Gastrocnemius medialis (tissue), 4 donors: ENCODE data around the gene TRAPPC14. TPM values are rescaled to one million over a fixed set of nuclear protein-coding genes. Genes with fewer than 3 reads are reported as not detected.
"Not testable (repeated sequence)": the region's sequence is repeated elsewhere in the genome, so short reads cannot be mapped to it uniquely, and the experiment has no call there.

Source experiments
- ATAC-seq, 2 donors: fragments of 150-250 bp; one replicate each; pipeline ENCODE4 v1.9.1; 2016
- DNase-seq, 2 donors: peaks; one replicate each; pipeline ENCODE4 v3.0.0-alpha.2; 2019
- H3K27ac ChIP-seq, 4 donors: fragments of 200-600 bp; sonication (generic); 1 replicate in 1 of 4; 2 replicates in 3 of 4; pipeline ENCODE4 v1.5.1; 2016 to 2018; ENCODE audit warnings: mild to moderate bottlenecking in 2 of 4, moderate library complexity in 1 of 4
- H3K27me3 ChIP-seq, 3 donors: fragments of 200-600 bp; sonication (generic) in 2 of 3; 1 replicate in 1 of 3; 2 replicates in 2 of 3; pipeline versions ENCODE4 v1.5.1 to v1.6.0; 2016 to 2019; ENCODE audit warnings: mild to moderate bottlenecking in 1 of 3, moderate library complexity in 1 of 3
- H3K36me3 ChIP-seq, 2 donors: fragments of 200-600 bp; sonication (generic) in 1 of 2; one replicate each; pipeline ENCODE4 v1.5.1; 2017 to 2018
- H3K4me1 ChIP-seq, 2 donors: fragments of 200-600 bp; sonication (generic) in 1 of 2; one replicate each; pipeline ENCODE4 v1.5.1; 2016 to 2017; ENCODE audit warnings: mild to moderate bottlenecking in 2 of 2
- H3K4me3 ChIP-seq, 4 donors: fragments of 200-600 bp; sonication (generic) in 3 of 4; 1 replicate in 1 of 4; 2 replicates in 3 of 4; pipeline ENCODE4 v1.5.1; 2016 to 2019; ENCODE audit warnings: mild to moderate bottlenecking in 2 of 4
- H3K9me3 ChIP-seq, 3 donors: fragments of 200-600 bp; sonication (generic) in 2 of 3; 1 replicate in 1 of 3; 2 replicates in 2 of 3; pipeline ENCODE4 v1.5.1; 2016 to 2019
- CTCF ChIP-seq, 5 experiments: fragments of 450-650 bp in 3 of 5; fragments of 200-600 bp in 2 of 5; sonication (generic) in 2 of 5; IDR thresholded peaks in 4 of 5; conservative IDR thresholded peaks in 1 of 5; 1 replicate in 4 of 5; 2 replicates in 1 of 5; pipeline ENCODE4 v1.5.1; 2016 to 2019; ENCODE audit warnings: antibody characterized with exemption in 5 of 5, mild to moderate bottlenecking in 3 of 5, moderate library complexity in 3 of 5
- POLR2A ChIP-seq, 2 donors: fragments of 450-650 bp; IDR thresholded peaks; one replicate each; pipeline ENCODE4 v1.6.1; 2017; ENCODE audit warnings: antibody characterized with exemption in 2 of 2, mild to moderate bottlenecking in 2 of 2, moderate library complexity in 2 of 2
- in situ Hi-C, 4 donors: fragments of 200-750 bp; cut with MboI; loops; one replicate each; pipeline versions ENCODE4 v1.15.0 to v1.8.0; 2017; ENCODE audit warnings: low sequenced_read_pairs in 4 of 4
- intact Hi-C: fragments of 100-400 bp; cut with DNase I; formaldehyde crosslinking; loops from one replicate; pipeline ENCODE4 v1.15.1; 2023; ENCODE audit warnings: low total_unique reads
- total RNA-seq, 4 donors: library from RNA; depleted of rRNA; stranded (reverse); fragments of >200 nt; gene quantifications; one replicate each; pipeline versions ENCODE4 v1.1.0 to v1.2.3, GENCODE V29; 2016

The TRAPPC14 gene
- total RNA-seq, 4 donors from 2014 or later, result 3.0 to 6.1 (median 4.2) TPM

- TF ChIP-seq POLR2A (IDR thresholded peaks at IDR 0.05) (no peak), CTCF (IDR thresholded peaks at IDR 0.05 in 4 of 5, conservative IDR thresholded peaks at IDR 0.05 in 1 of 5) (no peak)
- H3K36me3 ChIP-seq, result no peaks in the 10 kb centered on the region
- DNase-seq (no peak), ATAC-seq (no peak)
- H3K27ac ChIP-seq, result no peak overlapping the region
- no peak overlapping the region for H3K4me3 ChIP-seq
- intact Hi-C loops (no loop called here), in situ Hi-C loops (no loop called here)
- H3K9me3 ChIP-seq, result no peaks in the 10 kb centered on the region
- H3K4me1 ChIP-seq, result no peaks in the 10 kb centered on the region
- no peaks in the 10 kb centered on the region for H3K27me3 ChIP-seq
Observed at GRCh38 chr7:100189061-100189460, 30.5 kb upstream of the TRAPPC14 start.

GRCh38 chr7:100185726-100186125 lies 27.2 kb upstream of the TRAPPC14 start:
- ATAC-seq (no peak), DNase-seq (no peak)
- TF ChIP-seq CTCF (IDR thresholded peaks at IDR 0.05 in 4 of 5, conservative IDR thresholded peaks at IDR 0.05 in 1 of 5) (no peak), POLR2A (IDR thresholded peaks at IDR 0.05) (no peak)
- no peak overlapping the region for H3K27ac ChIP-seq
- no peaks in the 10 kb centered on the region for H3K9me3 ChIP-seq
- in situ Hi-C loops (no loop called here), intact Hi-C loops (no loop called here)
- H3K36me3 ChIP-seq, result no peaks in the 10 kb centered on the region
- H3K27me3 ChIP-seq, result peaks cover 0 to 9% (median 5%) of the 10 kb centered on the region in 3 donors
- no peak overlapping the region for H3K4me3 ChIP-seq
- H3K4me1 ChIP-seq, result no peaks in the 10 kb centered on the region

- in situ Hi-C loops, H3K9me3 ChIP-seq, H3K27ac ChIP-seq, DNase-seq, H3K4me1 ChIP-seq, H3K4me3 ChIP-seq, ATAC-seq, H3K36me3 ChIP-seq, intact Hi-C loops, H3K27me3 ChIP-seq: not testable (repeated sequence)
Observed at GRCh38 chr7:100183090-100183489, 24.6 kb upstream of the TRAPPC14 start.

GRCh38 chr7:100182616-100183015 lies 24.1 kb upstream of the TRAPPC14 start:
- H3K27me3 ChIP-seq, H3K9me3 ChIP-seq, H3K27ac ChIP-seq, in situ Hi-C loops, H3K36me3 ChIP-seq, DNase-seq, intact Hi-C loops, H3K4me3 ChIP-seq, ATAC-seq, H3K4me1 ChIP-seq: not testable (repeated sequence)

GRCh38 chr7:100180084-100180483 lies 21.6 kb upstream of the TRAPPC14 start:
- in situ Hi-C loops, H3K4me3 ChIP-seq, ATAC-seq, H3K36me3 ChIP-seq, DNase-seq, H3K27me3 ChIP-seq, intact Hi-C loops, H3K27ac ChIP-seq, H3K9me3 ChIP-seq: not testable (repeated sequence)
- peaks cover 7 to 15% of the 10 kb centered on the region in 2 donors for H3K4me1 ChIP-seq

GRCh38 chr7:100177045-100178001 lies 18.8 kb upstream of the TRAPPC14 start, which contains the start of the genes GPC2 and STAG3:
Gene GPC2, minus strand, starts transcription at chr7:100177381. Its CDS starts 182 bp downstream, at chr7:100177199.
Gene STAG3, plus strand, starts transcription at chr7:100177918. Its CDS starts 2,639 bp downstream, at chr7:100180557.
- Histone ChIP-seq H3K4me1 (peaks cover 7 to 15% of the 10 kb centered on the region in 2 donors), H3K36me3 (no peaks in the 10 kb centered on the region), H3K9me3 (no peaks in the 10 kb centered on the region), H3K27ac (peak within 1 kb of the TSS in 2 of 4 donors; percentile 13 to 21), H3K27me3 (peaks cover 4 to 13% (median 5%) of the 10 kb centered on the region in 3 donors), H3K4me3 (peak within 1 kb of the TSS; percentile 41 to 62 (median 48))
- TF ChIP-seq POLR2A (IDR thresholded peaks at IDR 0.05) (no peak), CTCF (IDR thresholded peaks at IDR 0.05 in 4 of 5, conservative IDR thresholded peaks at IDR 0.05 in 1 of 5) (no peak)
- ATAC-seq (peak; percentile 89 to 92), DNase-seq (peak; percentile 85 to 91)
- intact Hi-C loops, result no loop called here
- in situ Hi-C loops, result no loop called here
